Right ventricle myocardium superior (tissue), 1 donor: ENCODE measurements around the gene APBB2. TPM values are rescaled to one million over a fixed set of nuclear protein-coding genes. Genes with fewer than 3 reads are reported as not detected.

Experiments used
- ATAC-seq: fragments of 200-7000 bp; cut with Tn5 transposase; one replicate; pipeline ENCODE4 v1.9.1; 2020; ENCODE audit warnings: mild to moderate bottlenecking; ENCODE audit not compliant: poor library complexity
- DNase-seq: peaks from one replicate; pipeline ENCODE4 v3.0.0-alpha.2; 2020
- intact Hi-C: fragments of 100-400 bp; cut with DNase I; formaldehyde crosslinking; loops from one replicate; pipeline ENCODE4 v1.11.2; 2022
- total RNA-seq: library from RNA; stranded (reverse); fragmentation: NEBNext Ultra II Directional; extraction: Animal tissue kit (Norgen Biotek cat#: 25700); gene quantifications from one replicate; pipeline ENCODE4 v1.2.1, GENCODE V29; 2021
- donor health status: DM: no; HTN: yes; CAD: no; lungs with severe emphysema.

Gene APBB2
- total RNA-seq, 1 donor from 2014 or later = 22.5 TPM

DNA sequence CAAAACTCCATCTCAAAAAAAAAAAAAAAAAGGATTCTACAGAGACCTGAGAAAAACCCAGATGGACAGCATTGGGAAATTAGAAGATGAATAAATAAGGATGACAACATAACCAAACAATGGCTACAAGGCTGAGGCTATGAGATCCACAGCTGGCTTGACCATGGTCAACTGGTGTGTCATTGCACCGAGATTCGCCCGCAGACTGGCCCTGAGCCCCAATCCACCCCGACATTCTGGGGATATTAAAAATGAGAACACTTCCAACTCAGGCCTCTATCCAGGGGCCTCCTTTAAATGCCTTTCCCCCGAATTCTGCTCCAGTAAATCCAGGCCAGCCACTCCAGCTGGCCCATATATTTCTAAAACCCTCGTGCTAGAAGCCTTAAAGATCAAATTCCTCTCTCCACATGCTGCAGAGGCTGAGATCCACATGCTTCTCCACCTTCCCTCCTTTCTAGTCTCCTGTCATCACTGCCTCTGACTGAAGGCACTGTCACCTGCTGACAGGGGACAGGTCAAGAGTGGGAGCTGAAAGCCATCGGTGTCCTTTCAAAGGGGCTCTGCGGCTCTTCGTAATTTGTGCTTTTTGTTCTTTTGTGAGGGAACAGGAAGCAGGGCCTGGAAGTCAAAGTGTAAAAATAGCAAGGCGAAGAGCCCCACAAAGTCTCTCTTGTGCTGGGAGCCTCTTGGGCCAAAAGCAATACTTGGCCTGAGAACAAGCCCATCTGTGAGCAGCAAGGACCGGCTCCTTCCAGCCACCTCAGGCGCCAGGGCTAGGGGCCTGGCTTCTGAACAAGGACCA lies 260.9 kb downstream of the APBB2 start:
- ATAC-seq (peak; percentile 83), DNase-seq (peak; percentile 50)
- intact Hi-C loops = no loop called here

- ATAC-seq (no peak), DNase-seq (no peak)
- intact Hi-C loops = no loop called here
Measured at GRCh38 chr4:40952672-40953071, 261.7 kb downstream of the APBB2 start.

GRCh38 chr4:40952217-40952616 lies 262.1 kb downstream of the APBB2 start:
- intact Hi-C loops = no loop called here
- no peak for DNase-seq
- no peak for ATAC-seq

DNA sequence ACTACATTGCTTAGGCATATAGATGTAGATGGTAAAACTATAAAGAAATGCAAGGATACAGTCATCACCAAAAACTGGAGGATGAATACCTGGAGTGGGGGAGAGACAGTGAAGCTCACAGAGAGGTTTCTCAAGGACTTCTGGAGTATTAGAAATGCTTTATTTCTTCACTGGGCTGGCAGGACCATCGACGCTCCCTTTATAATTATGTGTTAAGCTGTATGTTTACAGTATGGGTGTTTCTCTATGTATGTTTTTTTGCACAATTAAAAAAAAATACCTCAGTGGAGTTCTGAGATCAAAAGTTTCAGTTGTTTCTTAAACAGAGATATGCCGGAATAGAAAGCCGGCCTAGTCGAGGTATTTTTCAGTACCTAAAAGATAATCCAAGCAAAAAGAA lies 263.3 kb downstream of the APBB2 start:
- ATAC-seq = no peak
- intact Hi-C loops = no loop called here

GRCh38 chr4:40949358-40950100 lies 264.8 kb downstream of the APBB2 start:
- DNase-seq = no peak
- intact Hi-C loops = no loop called here
- no peak for ATAC-seq

More for the DNA sequence above, 263.3 kb downstream of the APBB2 start:
- no peak for DNase-seq

DNA sequence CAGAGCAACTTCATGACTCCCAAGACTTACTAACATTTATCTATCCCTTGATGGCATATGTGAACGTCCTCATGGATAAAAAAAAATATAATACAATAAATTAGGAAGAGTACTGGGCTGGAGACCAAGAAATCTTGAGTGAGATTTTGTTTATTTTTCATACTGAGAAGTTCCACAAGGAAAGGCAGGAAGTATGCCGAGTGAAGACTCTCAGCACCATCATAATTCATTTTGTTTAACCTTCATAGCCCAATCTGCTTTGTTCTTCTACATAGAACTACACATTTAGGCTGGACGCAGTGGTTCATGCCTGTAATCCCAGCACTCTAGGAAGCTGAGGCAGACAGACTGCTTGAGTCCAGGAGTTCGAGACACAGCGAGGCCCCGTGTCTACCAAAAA lies 266.3 kb downstream of the APBB2 start:
- intact Hi-C loops = no loop called here
- no peak for DNase-seq
- ATAC-seq = no peak

DNA sequence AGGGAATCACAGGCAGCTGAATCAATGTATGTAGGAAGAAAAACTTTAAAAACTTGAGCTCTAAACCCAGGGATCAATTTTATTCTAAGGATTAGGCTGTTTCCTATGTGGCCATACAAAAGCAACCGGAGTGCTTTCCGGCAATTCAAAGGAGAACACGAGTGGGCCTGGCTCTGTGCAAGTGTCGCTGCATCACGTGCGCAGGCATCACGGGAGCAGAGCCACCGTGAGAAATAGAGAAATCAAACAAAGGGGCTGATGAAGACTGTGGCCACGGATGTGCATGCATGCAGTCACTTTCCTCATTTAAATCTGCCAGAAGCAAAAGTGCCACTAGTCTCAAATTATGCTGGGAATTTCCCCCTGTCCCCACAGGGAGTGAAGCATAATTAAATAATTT lies 267.7 kb downstream of the APBB2 start:
- no peak for ATAC-seq

DNA sequence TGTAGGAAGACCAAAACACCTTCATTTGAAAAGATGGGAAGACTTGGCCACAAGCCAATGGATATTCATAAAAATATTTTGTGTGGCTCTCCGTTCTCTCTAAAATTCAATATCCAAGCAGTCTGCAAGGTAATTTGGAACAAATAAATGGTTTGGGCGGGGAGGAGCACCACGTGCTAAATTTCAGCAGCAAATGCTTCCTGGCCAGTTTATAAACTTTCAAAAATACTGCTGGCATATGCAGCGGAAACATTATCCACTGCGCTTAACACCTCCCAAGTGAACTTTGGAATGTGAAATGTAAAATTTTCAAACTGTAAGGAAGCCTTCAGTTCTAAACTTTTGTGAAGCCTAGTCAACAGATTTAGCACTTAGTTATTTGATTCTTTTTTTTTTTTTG lies 273.6 kb downstream of the APBB2 start:
- peak; percentile 58 for ATAC-seq

More for the DNA sequence above, 267.7 kb downstream of the APBB2 start:
- intact Hi-C loops = no loop called here
- no peak for DNase-seq

GRCh38 chr4:40940317-40940741 lies 274.0 kb downstream of the APBB2 start:
- ATAC-seq = peak; percentile 89
- intact Hi-C loops = no loop called here
- peak; percentile 85 for DNase-seq

More for the DNA sequence above, 273.6 kb downstream of the APBB2 start:
- intact Hi-C loops = no loop called here
- no peak for DNase-seq

- DNase-seq (no peak), ATAC-seq (no peak)
- intact Hi-C loops = no loop called here
Measured at GRCh38 chr4:40939856-40940255, 274.5 kb downstream of the APBB2 start.

GRCh38 chr4:40938337-40938736 lies 276.0 kb downstream of the APBB2 start:
- intact Hi-C loops = no loop called here
- ATAC-seq (no peak), DNase-seq (no peak)

GRCh38 chr4:40937140-40937725 lies 277.1 kb downstream of the APBB2 start:
- intact Hi-C loops = no loop called here
- ATAC-seq (no peak), DNase-seq (no peak)

- intact Hi-C loops = no loop called here
- no peak for DNase-seq
- ATAC-seq = no peak
Measured at GRCh38 chr4:40934676-40935075, 279.7 kb downstream of the APBB2 start.

- DNase-seq = no peak
- peak; percentile 20 for ATAC-seq
Measured at GRCh38 chr4:40933272-40934053, 280.9 kb downstream of the APBB2 start.

DNA sequence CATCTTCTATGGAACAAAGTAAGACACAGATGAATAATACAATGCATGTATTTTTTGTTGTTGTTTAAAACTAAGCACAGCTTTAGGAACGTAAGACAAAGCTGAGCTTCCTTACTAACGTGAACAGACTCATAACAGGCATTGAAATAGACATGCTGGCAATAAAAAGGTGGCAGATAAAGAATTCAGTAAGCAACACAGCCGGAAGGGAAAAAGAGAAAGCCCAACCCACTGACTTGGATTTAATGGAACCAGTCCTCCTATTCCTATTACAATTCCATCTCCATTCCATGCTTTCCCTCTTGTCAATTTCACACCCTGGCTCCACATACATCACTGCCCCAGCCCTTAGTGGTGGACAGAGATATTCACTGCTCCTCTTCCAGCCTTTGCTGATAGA lies 282.5 kb downstream of the APBB2 start:
- DNase-seq (no peak), ATAC-seq (no peak)
- intact Hi-C loops = no loop called here

More at GRCh38 chr4:40933272-40934053, 280.9 kb downstream of the APBB2 start:
- intact Hi-C loops = no loop called here

DNA sequence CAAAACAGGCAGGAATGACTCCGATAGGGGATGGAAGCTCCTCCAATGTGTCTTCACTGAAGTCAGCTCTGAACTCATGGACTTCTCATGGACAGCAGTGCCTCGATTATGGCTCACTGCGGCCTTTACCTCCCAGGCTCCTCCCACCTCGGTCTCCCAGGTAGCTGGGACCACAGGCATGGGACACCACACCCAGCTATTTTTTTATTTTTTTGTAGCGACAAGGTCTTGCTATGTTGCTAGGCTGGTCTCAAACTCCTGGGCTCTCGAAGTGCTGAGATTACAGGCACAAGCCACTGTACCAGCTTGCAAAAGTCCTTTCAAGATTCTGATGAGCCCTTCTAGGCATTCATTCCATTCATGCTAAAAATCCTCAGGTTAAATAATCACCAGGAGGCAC lies 283.1 kb downstream of the APBB2 start:
- ATAC-seq (no peak), DNase-seq (no peak)
- intact Hi-C loops = no loop called here

DNA sequence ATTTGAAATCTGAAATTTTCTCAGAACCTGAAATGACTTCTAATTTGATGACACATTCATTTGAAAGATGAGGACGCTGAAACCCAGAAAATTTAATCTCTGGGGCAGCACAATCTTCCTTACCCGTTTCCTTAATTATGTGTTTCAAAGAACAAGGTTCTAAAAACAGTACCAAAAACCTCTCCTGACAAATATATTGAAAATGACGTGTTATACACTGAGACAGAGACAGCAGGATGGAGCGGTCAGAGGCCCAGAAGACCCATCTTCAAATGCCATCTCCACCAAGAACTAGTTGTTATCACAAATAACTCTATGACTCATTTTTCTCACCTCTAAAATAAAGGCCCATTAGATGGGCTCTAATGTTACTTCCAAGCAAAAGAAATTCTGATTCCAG lies 287.3 kb downstream of the APBB2 start:
- ATAC-seq = no peak
- DNase-seq = no peak

DNA sequence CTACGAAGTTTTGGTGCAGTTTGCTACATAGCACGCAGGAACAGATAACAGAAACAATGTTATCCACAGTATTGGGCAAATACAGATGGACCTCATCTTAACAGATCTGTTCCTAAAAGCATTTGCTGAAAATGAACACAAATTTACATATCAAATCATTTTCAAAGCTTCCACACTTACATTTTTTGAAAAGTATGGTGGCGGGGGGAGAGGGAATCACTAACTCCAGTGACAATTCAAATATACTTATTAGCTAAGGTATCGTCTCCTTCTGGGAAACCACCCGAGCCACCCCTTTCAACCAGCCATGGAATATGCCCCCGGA lies 289.6 kb downstream of the APBB2 start:
- DNase-seq = no peak
- intact Hi-C loops = loop anchor here (5.0 to 10.0 kb wide), 2 partner anchors 50 to 293 kb away; no protein-coding TSS in a partner anchor
- ATAC-seq = no peak

More for the DNA sequence above, 287.3 kb downstream of the APBB2 start:
- intact Hi-C loops = loop anchor here (5.0 to 10.0 kb wide), 2 partner anchors 48 to 290 kb away; no protein-coding TSS in a partner anchor
